Neural progenitor cell (in vitro differentiated cells): ENCODE results near the gene ZCCHC3. TPM values are rescaled to one million over a fixed set of nuclear protein-coding genes. Genes with fewer than 3 reads are reported as not detected.
A peak's percentile ranks its signal among the peaks of the same experiment; 100 is the strongest.

Source experiments
- DNase-seq: peaks from one replicate; pipeline ENCODE4 v3.0.0-alpha.2; 2016; ENCODE audit warnings: low spot score
- H2AFZ ChIP-seq: fragments of 200-600 bp; sonication (generic); replicated peaks from 2 replicates; pipeline ENCODE4 v1.6.1; 2016; ENCODE audit warnings: antibody characterized with exemption
- H3F3A ChIP-seq: fragments of 200-600 bp; sonication (generic); 2 replicates; pipeline ENCODE4 v1.6.1; 2016; ENCODE audit warnings: antibody characterized with exemption, low read depth
- H3K27ac ChIP-seq: fragments of 200-600 bp; sonication (generic); 2 replicates; pipeline ENCODE4 v1.5.1; 2016; ENCODE audit warnings: mild to moderate bottlenecking
- H3K27me3 ChIP-seq: fragments of 200-600 bp; sonication (generic); 2 replicates; pipeline ENCODE4 v1.6.1; 2016; ENCODE audit warnings: mild to moderate bottlenecking, moderate library complexity
- H3K36me3 ChIP-seq: fragments of 200-600 bp; sonication (generic); 2 replicates; pipeline ENCODE4 v1.5.1; 2016
- H3K4me1 ChIP-seq: fragments of 200-600 bp; sonication (generic); 2 replicates; pipeline ENCODE4 v1.6.1; 2016; ENCODE audit warnings: mixed run types
- H3K4me2 ChIP-seq: fragments of 200-600 bp; sonication (generic); 2 replicates; pipeline ENCODE4 v1.6.1; 2016
- H3K4me3 ChIP-seq: fragments of 200-600 bp; sonication (generic); 2 replicates; pipeline ENCODE4 v1.5.1; 2016
- H3K79me2 ChIP-seq: fragments of 200-600 bp; sonication (generic); 2 replicates; pipeline ENCODE4 v1.6.1; 2016; ENCODE audit warnings: low read depth
- H3K9ac ChIP-seq: fragments of 200-600 bp; sonication (generic); 2 replicates; pipeline ENCODE4 v1.6.1; 2016
- H3K9me3 ChIP-seq: fragments of 200-600 bp; sonication (generic); 2 replicates; pipeline ENCODE4 v1.5.1; 2016; ENCODE audit warnings: low read depth
- H4K20me1 ChIP-seq: fragments of 200-600 bp; sonication (generic); 2 replicates; pipeline ENCODE4 v1.6.1; 2016; ENCODE audit warnings: low read depth
- H3K27ac Mint-ChIP-seq: 3 replicates; pipeline ENCODE4 v1.8.0; 2021; ENCODE audit warnings: mixed read lengths
- H3K27me3 Mint-ChIP-seq: 2 replicates; pipeline ENCODE4 v1.8.0; 2022; ENCODE audit warnings: low read depth, mild to moderate bottlenecking, inconsistent platforms, moderate library complexity, mixed read lengths; ENCODE audit not compliant: insufficient read depth
- H3K36me3 Mint-ChIP-seq: 3 replicates; pipeline ENCODE4 v1.8.0; 2021; ENCODE audit warnings: mixed read lengths
- H3K4me1 Mint-ChIP-seq: 3 replicates; pipeline ENCODE4 v1.8.0; 2021; ENCODE audit warnings: mixed read lengths
- H3K4me3 Mint-ChIP-seq: 3 replicates; pipeline ENCODE4 v1.8.0; 2021; ENCODE audit warnings: mild to moderate bottlenecking, moderate library complexity, mixed read lengths
- H3K9me3 Mint-ChIP-seq: 3 replicates; pipeline ENCODE4 v1.8.0; 2020; ENCODE audit warnings: mixed read lengths
- CTCF ChIP-seq: fragments of 200-600 bp; sonication (generic); IDR thresholded peaks from 2 replicates; pipeline ENCODE4 v1.5.1; 2017; ENCODE audit warnings: antibody characterized with exemption, mild to moderate bottlenecking
- EZH2 ChIP-seq: fragments of 200-600 bp; sonication (generic); IDR thresholded peaks from 2 replicates; pipeline ENCODE4 v1.6.1; 2017; ENCODE audit warnings: antibody characterized with exemption, mild to moderate bottlenecking, moderate library complexity
- EZH2phosphoT487 ChIP-seq: fragments of 200-600 bp; sonication (generic); IDR thresholded peaks from 2 replicates; pipeline ENCODE4 v1.6.1; 2017; ENCODE audit warnings: antibody characterized with exemption
- total RNA-seq: library from RNA; depleted of rRNA; stranded (reverse); fragments of >200 nt; gene quantifications from 2 replicates; pipeline ENCODE4 v1.2.3, GENCODE V29; 2015; ENCODE audit warnings: low replicate concordance

ZCCHC3 gene
- total RNA-seq, 1 donor from 2014 or later: 24.2 TPM

- Histone ChIP-seq H2AFZ (peak within 1 kb of the TSS; percentile 54), H4K20me1 (peaks cover 30% of the 10 kb centered on the region), H3K27me3 (no peaks in the 10 kb centered on the region), H3K79me2 (peaks cover 54% of the 10 kb centered on the region), H3K27ac (peak within 1 kb of the TSS; percentile 92), H3K9ac (peak within 1 kb of the TSS; percentile 52), H3K4me3 (peak within 1 kb of the TSS; percentile 97), H3K4me2 (peak within 1 kb of the TSS; percentile 83), H3K9me3 (no peaks in the 10 kb centered on the region), H3K4me1 (peaks cover 25% of the 10 kb centered on the region), H3F3A (peaks cover 53% of the 10 kb centered on the region), H3K36me3 (no peaks in the 10 kb centered on the region)
- Mint-ChIP-seq H3K36me3 (peaks cover 26% of the 10 kb centered on the region), H3K4me1 (peaks cover 45% of the 10 kb centered on the region), H3K27me3 (peaks cover 8% of the 10 kb centered on the region), H3K9me3 (peaks cover 2% of the 10 kb centered on the region), H3K27ac (peak within 1 kb of the TSS; percentile 92), H3K4me3 (peak within 1 kb of the TSS; percentile 96)
- TF ChIP-seq EZH2: no peak
- TF ChIP-seq EZH2phosphoT487: no peak
- TF ChIP-seq CTCF: no peak
- DNase-seq: peak; percentile 98
These were observed 27.9 kb downstream of the ZCCHC3 start, which contains the start of gene SOX12 for GRCh38 chr20:325045-325888. SOX12 (plus strand) TSS chr20:325552; CDS start chr20:325925, 373 bp downstream.

- peaks cover 2% of the 10 kb centered on the region for H3K9me3 Mint-ChIP-seq
- peaks cover 21% of the 10 kb centered on the region for H3K36me3 Mint-ChIP-seq
- Histone ChIP-seq H3K27me3 (no peaks in the 10 kb centered on the region), H3K9me3 (no peaks in the 10 kb centered on the region), H3K79me2 (peaks cover 62% of the 10 kb centered on the region), H3K27ac (peak overlapping the region; percentile 92), H3K36me3 (no peaks in the 10 kb centered on the region), H3K4me1 (peaks cover 27% of the 10 kb centered on the region), H2AFZ (no peak overlapping the region), H3K4me2 (peak overlapping the region; percentile 80), H3K4me3 (peak overlapping the region; percentile 97), H4K20me1 (peaks cover 38% of the 10 kb centered on the region), H3K9ac (peak overlapping the region; percentile 31), H3F3A (peaks cover 61% of the 10 kb centered on the region)
- DNase-seq: peak; percentile 92
- TF ChIP-seq EZH2 (no peak), CTCF (no peak), EZH2phosphoT487 (no peak)
- peaks cover 48% of the 10 kb centered on the region for H3K4me1 Mint-ChIP-seq
- peaks cover 11% of the 10 kb centered on the region for H3K27me3 Mint-ChIP-seq
- peak overlapping the region; percentile 94 for H3K4me3 Mint-ChIP-seq
- H3K27ac Mint-ChIP-seq: no peak overlapping the region
These were observed 28.7 kb downstream of the ZCCHC3 start for GRCh38 chr20:325889-326644.

- Mint-ChIP-seq H3K4me1 (peaks cover 45% of the 10 kb centered on the region), H3K27me3 (peaks cover 11% of the 10 kb centered on the region), H3K9me3 (peaks cover 2% of the 10 kb centered on the region), H3K4me3 (peak overlapping the region; percentile 94), H3K36me3 (peaks cover 15% of the 10 kb centered on the region), H3K27ac (no peak overlapping the region)
- Histone ChIP-seq H3K4me3 (peak overlapping the region; percentile 97), H3K9ac (peak overlapping the region; percentile 31), H3K36me3 (no peaks in the 10 kb centered on the region), H3K9me3 (no peaks in the 10 kb centered on the region), H4K20me1 (peaks cover 44% of the 10 kb centered on the region), H3K27me3 (no peaks in the 10 kb centered on the region), H3K4me1 (peaks cover 27% of the 10 kb centered on the region), H2AFZ (no peak overlapping the region), H3K27ac (peak overlapping the region; percentile 92), H3K79me2 (peaks cover 65% of the 10 kb centered on the region), H3K4me2 (peak overlapping the region; percentile 80), H3F3A (peaks cover 61% of the 10 kb centered on the region)
- TF ChIP-seq CTCF (peak; percentile 24), EZH2 (no peak)
- DNase-seq: peak; percentile 73
These were observed 29.3 kb downstream of the ZCCHC3 start for GRCh38 chr20:326645-327185.
